NT2/D1 (cell line): ENCODE measurements around the gene FAM184A.

Source experiments
- SUZ12 ChIP-seq: IDR thresholded peaks from 2 replicates; pipeline ENCODE4 v1.6.1; 2011; ENCODE audit not compliant: insufficient read length, insufficient read depth; ENCODE audit errors: extremely low read depth
- YY1 ChIP-seq: IDR thresholded peaks from 2 replicates; pipeline ENCODE4 v1.6.1; 2011; ENCODE audit not compliant: insufficient read length, insufficient read depth
- ZNF274 ChIP-seq: IDR thresholded peaks from 2 replicates; pipeline ENCODE4 v1.6.1; 2011; ENCODE audit warnings: mild to moderate bottlenecking, low read depth, low read length

DNA sequence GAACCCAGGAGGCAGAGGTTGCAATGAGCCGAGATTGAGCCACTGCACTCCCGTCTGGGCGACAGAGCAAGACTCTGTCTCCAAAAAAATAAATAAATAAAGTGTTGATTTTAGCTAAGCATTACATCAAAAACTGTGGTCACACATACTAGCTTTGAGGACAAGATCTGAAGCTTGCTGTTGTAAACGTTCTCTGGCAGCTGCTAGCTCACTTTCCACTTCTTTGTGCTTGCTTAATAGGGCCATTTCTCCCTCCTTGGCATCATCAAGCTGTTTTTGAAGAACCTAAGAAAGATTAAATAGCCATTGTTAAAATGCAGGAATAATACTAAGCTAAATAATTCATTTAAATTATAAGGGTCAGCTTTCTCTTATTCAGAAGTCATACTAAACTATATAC, 55.7 kb downstream of the FAM184A start:
- TF ChIP-seq ZNF274, result no peak
- no peak for TF ChIP-seq SUZ12
- no peak for TF ChIP-seq YY1
